Measurements from ENCODE around the gene SRPK2. TPM values are rescaled to one million over a fixed set of nuclear protein-coding genes. Genes with fewer than 3 reads are reported as not detected.

The SRPK2 gene
- total RNA-seq, 1 experiment from 2014 or later = 58.2 TPM

- ATAC-seq (no peak), DNase-seq (ENCODE audit: low read depth, low spot score) (no peak)
- Histone ChIP-seq H3K27ac (ENCODE audit: low read length) (no peak overlapping the region), H3K4me1 (ENCODE audit: control insufficient read depth, insufficient read depth, low read length) (no peaks in the 10 kb centered on the region), H3K9me3 (ENCODE audit: control insufficient read depth, insufficient read depth, low read depth, low read length) (no peaks in the 10 kb centered on the region), H3K4me3 (ENCODE audit: low read depth in 2 of 2, low read length in 2 of 2) (no peak overlapping the region), H3K36me3 (ENCODE audit: control insufficient read depth, insufficient read depth, low read length) (no peaks in the 10 kb centered on the region), H3K27me3 (ENCODE audit: control insufficient read depth, insufficient read depth, low read length) (no peaks in the 10 kb centered on the region)
- BruUV-seq (replicated peaks) = no TSS peak
- ChIA-PET POLR2A (no interaction called here), CTCF (no interaction called here)
- in situ Hi-C loops (cut with HindIII; ENCODE audit: low pct_unique_long_range_greater_than_20kb, low sequenced_read_pairs) (no loop called here), intact Hi-C loops (cut with micrococcal nuclease; ENCODE audit: unreplicated experiment) (no loop called here)
- TF ChIP-seq POLR2AphosphoS5 (IDR thresholded peaks at IDR 0.05; ENCODE audit: low read depth, low read length) (no peak), REST (IDR thresholded peaks at IDR 0.05; ENCODE audit: insufficient read depth in 1 of 2, low read depth in 2 of 2, low read length in 1 of 2) (no peak), SIN3A (IDR thresholded peaks at IDR 0.05; ENCODE audit: borderline replicate concordance, insufficient read depth, low read depth, low read length) (no peak), CTCF (IDR thresholded peaks at IDR 0.05) (no peak), TCF7L2 (IDR thresholded peaks at IDR 0.05; ENCODE audit: low read depth, low read length) (no peak)
These were observed 109.1 kb downstream of the SRPK2 start for GRCh38 chr7:105279688-105280007.

GRCh38 chr7:105278973-105279687 is 109.6 kb downstream of the SRPK2 start:
- Histone ChIP-seq H3K4me1 (ENCODE audit: control insufficient read depth, insufficient read depth, low read length) (no peaks in the 10 kb centered on the region), H3K36me3 (ENCODE audit: control insufficient read depth, insufficient read depth, low read length) (no peaks in the 10 kb centered on the region), H3K9me3 (ENCODE audit: control insufficient read depth, insufficient read depth, low read depth, low read length) (no peaks in the 10 kb centered on the region), H3K4me3 (ENCODE audit: low read depth in 2 of 2, low read length in 2 of 2) (no peak overlapping the region), H3K27ac (ENCODE audit: low read length) (no peak overlapping the region), H3K27me3 (ENCODE audit: control insufficient read depth, insufficient read depth, low read length) (no peaks in the 10 kb centered on the region)
- DNase-seq (ENCODE audit: low read depth, low spot score) (no peak), ATAC-seq (no peak)
- ChIA-PET POLR2A (no interaction called here), CTCF (no interaction called here)
- in situ Hi-C loops (cut with HindIII; ENCODE audit: low pct_unique_long_range_greater_than_20kb, low sequenced_read_pairs) = no loop called here
- no TSS peak for BruUV-seq (replicated peaks)
- intact Hi-C loops (cut with micrococcal nuclease; ENCODE audit: unreplicated experiment) = no loop called here
- TF ChIP-seq CTCF (IDR thresholded peaks at IDR 0.05) (no peak), POLR2AphosphoS5 (IDR thresholded peaks at IDR 0.05; ENCODE audit: low read depth, low read length) (no peak), TCF7L2 (IDR thresholded peaks at IDR 0.05; ENCODE audit: low read depth, low read length) (no peak), REST (IDR thresholded peaks at IDR 0.05; ENCODE audit: insufficient read depth in 1 of 2, low read depth in 2 of 2, low read length in 1 of 2) (no peak), SIN3A (IDR thresholded peaks at IDR 0.05; ENCODE audit: borderline replicate concordance, insufficient read depth, low read depth, low read length) (no peak)
